GM19452 (cell line): ENCODE data around the gene CD33.
"Not testable (repeated sequence)": the region's sequence is repeated elsewhere in the genome, so short reads cannot be mapped to it uniquely, and the experiment has no call there.

ENCODE experiments used
- ATAC-seq: cut with Tn5 transposase; IDR thresholded peaks from one replicate; pipeline ENCODE4 v1.9.1; 2021; ENCODE audit not compliant: unreplicated experiment

CD33 gene

DNA sequence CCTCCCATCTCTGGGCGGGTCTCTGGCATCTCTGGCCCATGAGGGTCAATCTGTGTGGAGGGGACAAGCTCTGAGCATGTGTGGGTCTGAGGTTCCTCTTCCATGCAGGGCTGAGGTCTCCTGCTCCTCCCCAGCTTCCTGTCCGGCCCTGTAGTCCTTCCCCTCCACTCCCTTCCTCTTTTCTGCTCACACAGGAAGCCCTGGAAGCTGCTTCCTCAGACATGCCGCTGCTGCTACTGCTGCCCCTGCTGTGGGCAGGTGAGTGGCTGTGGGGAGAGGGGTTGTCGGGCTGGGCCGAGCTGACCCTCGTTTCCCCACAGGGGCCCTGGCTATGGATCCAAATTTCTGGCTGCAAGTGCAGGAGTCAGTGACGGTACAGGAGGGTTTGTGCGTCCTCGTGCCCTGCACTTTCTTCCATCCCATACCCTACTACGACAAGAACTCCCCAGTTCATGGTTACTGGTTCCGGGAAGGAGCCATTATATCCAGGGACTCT lies at the start of gene CD33:
TSS of gene CD33 (plus strand) at position 183 of the 496 bp plus-strand sequence. CDS start at position 222, 39 bp downstream.
- not testable (repeated sequence) for ATAC-seq

DNA sequence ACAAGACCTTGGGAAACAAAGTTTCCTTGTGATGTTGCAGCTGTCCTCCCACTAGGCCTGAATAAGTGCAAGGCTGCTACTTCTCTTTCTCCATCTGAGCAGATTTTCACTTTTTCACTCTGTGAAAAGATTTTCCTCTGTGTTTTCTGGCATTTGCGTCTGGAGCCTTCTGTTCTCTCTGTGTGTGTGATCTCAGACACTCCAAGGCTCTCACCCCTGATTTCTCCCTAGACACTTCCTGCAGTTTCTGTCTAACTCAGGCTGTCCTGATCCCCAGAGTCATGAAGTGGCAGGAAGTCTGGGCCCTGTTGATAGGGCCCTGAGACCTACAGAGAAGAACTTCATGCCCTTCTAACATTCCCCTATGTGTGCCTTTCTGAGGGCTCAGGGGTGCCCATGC lies 45.6 kb upstream of the CD33 start:
- no peak for ATAC-seq

DNA sequence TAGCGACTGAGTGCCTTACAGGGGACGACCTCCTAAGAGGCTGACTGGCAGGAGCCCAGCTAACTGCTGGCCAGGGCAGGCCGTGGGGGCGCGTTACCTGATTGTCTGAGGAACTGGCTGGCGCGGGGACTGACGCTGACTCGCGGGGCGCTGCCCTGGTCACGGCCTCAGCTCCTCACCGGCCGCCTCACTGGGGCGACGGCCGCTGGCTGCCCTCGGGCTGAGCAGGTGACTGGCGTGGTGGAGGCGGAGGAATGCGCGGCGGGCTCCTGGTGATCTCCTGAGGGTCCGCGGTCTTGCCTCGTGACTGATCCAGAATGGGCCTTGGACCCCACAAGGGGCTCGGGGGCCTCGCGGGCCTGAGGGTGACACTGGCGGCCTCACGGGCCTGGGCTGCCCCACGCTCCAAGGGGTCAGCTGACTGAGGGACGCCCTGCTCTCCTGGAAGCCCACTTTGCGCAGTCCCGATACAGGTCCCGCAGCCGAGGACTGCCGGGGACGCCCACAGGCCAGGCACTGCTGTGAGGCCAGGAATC lies 43.4 kb upstream of the CD33 start:
- no peak for ATAC-seq

DNA sequence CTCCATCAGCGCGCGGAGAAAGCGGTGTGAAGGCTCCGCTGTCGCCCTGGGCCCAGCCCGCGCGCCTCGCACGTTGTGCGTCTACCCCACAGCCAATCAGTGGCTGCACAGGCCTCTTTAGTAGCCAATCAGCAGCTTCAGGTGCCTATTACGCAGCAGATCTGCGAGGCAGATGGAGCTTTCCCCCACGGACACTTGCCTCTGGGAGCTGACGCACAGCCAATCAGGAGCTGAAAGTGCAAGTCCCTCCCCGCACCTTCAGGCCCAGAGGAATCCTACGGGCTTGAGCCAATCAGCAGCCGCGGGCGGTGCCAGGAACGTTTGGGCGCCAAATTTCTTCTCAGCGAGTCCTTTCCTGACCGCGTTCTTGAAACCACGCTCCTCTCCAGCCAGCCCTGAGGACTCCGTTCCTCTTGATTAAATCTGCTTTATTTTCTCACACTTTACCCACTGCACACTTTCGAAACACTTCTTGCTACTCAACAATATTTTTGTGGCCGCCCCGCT lies 42.9 kb upstream of the CD33 start:
- no peak for ATAC-seq

DNA sequence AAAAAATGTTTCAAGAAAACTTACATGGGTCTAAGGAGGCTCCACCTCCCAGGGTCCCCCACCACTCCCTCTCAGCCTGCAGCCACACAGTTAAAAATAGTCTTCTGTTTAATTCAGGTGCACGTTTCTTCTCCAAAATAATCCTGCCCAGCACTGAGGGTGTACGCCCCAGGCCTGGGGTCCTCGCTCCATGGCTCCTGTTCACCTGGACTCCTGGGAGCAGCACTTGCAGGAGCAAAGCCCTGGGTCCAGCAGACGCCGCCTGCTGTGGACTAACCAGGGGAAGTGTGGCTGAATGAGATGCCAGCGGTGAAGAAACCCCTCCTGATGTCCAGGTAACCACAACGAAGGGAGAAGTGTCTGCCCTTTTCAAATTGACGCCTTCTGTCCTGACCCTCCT lies 41.3 kb upstream of the CD33 start:
- no peak for ATAC-seq

DNA sequence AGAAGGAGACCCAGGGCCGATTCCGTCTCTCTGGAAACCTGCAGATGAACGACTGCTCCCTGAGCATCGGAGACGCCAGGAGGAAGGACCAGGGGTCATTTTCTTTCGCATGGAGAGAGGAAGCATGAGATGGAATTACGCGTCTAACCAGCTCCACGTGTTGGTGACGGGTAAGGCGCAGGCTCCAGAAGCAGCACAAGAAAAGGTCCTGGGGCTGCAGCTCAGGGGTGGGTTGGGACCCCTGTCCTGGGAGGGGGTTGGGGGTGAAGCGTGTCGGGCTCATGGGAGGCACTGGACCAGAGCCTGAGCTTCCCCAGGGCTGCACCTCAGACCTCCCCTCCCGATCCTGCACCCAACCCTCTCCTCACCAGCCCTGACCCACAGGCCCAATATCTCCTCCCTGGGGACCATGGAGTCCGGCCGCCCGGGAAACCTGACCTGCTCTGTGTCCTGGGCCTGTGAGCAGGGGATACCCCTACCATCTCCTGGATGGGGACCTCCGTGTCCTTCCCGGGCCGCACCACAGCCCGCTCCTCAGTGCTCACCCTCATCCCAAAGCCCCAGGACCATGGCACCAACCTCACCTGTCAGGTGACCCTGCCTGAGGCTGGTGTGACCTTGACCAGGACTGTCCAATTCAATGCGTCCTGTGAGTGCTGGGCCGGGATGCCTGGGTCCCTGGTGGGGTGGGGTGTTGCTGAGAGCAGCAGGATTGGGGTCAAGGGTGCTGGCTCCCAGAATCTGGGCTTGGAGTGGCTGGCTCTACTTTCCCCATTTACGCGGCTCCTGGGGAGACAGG lies 39.6 kb upstream of the CD33 start:
- ATAC-seq = no peak

DNA sequence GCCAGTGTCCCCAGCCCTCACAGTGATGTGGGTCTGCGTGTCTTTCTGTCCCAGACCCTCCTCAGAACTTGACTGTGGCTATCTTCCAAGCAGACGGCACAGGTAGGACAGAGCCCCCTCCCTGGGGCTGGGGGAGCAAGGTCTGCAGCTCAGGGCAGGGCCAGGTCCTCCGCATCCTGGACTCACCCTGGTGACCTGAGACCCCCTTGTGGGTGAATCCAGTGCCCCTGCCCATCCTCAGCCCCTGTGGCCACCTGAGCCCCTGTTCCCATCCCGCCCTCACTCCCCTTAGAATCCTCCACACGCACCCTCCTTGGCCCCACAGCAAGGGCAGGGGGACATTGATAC lies 39.0 kb upstream of the CD33 start:
- ATAC-seq = no peak

DNA sequence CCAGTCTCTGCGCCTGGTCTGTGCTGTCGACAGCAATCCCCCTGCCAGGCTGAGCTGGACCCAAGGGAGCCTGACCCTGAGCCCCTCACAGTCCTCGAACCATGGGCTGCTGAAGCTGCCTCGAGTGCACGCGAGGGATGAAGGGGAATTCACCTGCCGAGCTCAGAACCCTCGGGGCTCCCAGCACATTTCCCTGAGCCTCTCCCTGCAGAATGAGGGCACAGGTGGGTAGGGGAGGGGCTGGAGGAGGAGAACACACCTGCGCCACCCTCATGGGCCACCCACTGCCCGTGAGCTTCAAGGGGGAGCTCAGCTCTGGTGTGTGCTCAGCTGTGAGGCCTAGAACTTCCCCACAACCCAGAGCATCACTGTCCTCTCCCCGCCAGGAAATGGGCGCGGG lies 38.6 kb upstream of the CD33 start:
- no peak for ATAC-seq

DNA sequence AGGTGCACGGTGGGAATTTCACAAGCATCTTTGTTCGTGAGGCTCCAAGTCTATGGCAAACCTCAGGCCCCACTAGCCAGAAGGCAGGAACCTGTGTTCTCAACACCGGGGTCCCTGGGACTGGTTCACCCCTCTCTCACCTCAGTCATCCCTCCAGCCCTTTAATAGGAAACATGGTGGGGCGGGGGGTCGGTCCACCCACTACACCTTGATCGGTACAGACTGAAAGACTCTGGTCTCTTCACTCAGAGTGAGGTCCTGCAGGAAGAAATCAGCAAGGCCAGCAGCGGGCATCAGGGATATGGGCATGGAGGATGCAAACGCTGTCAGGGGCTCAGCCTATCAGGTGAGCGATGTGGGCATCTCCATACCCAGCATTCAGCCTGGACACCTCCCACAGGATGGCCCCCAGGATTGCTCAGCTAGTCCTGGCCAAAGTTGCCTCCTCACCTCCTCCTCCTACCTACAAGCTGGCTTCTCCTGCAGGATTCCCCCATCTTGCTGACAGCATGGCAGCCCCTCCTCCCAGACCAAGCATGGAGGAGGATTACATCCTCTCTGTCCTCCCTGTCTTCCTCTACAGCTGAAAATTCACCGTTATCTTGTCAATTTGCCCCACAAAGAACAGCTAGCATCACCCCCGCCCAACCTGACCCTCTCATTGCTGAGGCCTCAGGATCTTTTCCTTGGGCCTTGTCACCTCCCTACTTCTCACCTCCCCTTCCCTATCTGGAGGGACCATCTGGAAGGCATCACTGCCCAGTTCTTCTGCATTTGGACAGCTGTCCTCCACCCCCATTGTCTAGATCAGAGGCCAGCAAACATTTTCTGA lies 37.3 kb upstream of the CD33 start:
- no peak for ATAC-seq

DNA sequence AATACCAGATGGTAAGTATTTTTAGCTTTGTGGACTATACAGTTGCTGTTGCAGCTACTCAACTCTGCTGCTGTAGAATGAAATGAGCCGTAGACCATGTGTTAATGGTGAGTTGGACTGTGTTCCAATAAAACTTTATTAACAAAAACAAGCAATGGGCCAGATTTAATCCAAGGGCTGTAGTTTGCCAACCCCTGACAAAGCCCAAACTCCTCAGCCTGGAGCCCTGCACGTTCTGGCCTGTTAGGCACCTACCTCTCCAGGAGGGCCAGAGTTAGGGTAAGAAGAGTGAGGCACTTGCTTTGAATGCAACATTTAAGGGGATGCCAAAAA lies 36.7 kb upstream of the CD33 start:
- ATAC-seq = no peak

DNA sequence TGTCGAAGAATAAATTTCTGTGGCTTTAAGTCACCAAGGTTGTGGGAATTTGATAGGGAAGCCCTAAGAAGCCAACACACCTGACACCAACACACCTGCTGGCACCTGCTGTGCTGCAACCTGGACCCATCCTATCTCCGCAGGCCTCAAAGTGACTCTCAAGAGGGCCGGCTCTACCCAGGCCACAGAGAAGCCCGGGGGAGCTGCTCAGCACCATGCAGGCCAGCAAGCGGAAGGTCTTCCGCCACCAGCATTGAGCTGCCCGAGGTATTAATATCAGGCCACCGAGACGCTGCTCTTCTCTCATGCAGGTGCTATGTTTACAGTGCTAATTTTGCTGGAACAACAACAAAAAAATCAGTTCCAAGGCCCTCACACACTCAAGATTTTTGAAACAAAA lies 32.2 kb upstream of the CD33 start:
- ATAC-seq = no peak

DNA sequence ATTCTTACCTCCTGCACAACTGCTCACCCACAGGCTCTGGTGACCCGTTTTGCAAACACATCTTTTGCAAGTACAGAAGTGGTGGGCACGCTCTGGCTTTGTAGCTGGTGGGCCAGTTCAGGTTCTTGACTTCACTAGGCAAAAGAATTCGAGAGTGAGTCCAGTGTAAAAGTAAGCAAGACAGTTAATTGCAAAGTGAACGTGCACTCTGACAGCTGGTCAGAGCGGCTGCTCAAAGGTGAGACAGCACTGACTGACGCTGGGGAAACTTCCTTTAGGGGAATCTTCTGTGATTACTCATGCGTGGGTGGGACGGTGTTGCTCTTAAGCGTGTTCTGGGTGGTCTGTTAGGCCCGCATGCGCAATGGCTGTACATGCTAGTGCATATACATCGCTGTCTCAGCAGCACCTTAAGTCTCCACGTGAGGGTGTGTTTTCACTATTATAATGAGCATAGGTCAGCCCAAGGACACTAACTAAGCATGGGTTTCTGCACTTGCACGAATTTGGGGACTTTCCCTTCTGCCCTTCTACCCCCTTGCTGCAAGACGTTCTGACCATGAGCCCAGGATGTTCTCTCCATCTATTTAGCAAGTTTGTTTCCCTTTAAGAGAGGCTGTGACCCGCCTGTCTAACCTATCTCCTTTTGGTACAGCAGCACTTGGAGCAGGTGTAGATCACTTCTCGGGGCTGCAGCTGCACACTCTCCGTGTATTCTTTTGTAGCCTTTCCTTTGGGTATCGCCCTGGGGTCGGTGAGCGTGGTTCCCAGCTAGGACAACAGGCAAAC lies 30.2 kb upstream of the CD33 start:
- no peak for ATAC-seq

DNA sequence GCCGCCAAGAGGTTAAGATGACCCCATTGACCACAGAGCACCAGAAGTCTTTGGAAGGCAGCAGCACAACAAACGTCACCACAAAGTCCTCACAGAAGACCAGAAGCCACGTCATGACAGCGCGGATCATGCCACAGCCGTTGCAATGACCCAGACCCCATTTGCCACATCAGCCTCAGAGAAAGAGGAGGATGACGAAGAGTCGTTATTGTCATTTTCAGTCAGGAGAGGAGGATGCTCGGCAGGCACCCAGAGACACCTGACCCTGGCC lies 29.6 kb upstream of the CD33 start:
- no peak for ATAC-seq

DNA sequence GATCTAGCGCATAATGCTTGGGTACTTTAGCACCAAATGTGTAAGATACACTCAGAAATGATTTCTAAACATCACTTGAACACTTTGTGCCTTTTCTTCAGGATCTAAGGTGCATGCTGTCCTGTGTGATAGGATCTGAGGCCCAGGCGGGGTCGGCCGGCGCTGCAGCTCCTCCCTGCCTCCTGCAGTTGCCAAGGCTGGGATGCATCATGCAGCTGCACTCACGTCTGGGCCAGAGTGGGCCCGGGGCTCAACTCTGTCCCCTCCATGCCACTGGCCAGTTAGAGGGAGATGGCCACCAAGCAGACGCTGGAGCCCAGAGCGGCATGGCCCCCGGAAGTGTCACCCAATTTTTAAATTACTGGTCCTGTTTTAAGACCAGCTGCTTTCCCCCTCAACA lies 29.3 kb upstream of the CD33 start:
- ATAC-seq = no peak

DNA sequence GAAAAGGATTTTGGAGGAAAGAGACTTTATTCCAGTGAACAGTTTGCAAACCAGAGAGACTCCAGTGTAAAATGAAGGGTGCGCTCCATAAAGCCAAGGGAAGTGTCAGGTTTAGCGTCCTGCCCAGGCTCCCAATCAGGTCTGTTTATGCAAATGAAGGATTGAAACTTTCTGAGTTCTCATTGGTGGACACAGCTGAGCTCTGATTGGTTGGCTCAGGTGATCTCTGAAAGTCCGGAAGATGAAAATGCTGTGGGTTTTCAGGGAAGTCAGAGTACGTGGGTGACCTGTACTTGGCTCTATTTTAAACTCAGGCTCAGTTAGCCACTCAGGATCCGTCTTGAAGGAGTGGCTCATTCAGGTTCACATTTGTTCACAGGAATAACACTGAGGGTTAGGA lies 28.7 kb upstream of the CD33 start:
- ATAC-seq = no peak

DNA sequence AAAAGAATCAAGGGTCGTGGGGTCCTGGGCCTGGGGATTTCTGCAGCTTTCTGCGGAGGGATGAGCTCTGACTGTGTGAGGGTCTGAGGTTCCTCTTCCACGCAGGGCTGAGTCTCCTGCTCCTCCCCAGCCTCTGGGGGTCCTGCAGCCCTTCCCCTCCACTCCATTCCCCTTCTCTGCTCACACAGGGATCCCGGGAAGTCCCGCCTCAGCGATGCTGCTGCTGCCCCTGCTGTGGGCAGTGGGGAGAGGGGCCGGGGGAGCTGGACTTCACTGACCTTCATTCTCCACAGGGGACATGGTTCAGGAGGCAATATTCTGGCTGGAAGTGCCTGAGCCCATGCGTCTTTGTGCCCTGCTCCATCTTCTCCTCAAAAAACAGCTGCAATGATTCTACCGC lies 26.2 kb upstream of the CD33 start:
- ATAC-seq = no peak

DNA sequence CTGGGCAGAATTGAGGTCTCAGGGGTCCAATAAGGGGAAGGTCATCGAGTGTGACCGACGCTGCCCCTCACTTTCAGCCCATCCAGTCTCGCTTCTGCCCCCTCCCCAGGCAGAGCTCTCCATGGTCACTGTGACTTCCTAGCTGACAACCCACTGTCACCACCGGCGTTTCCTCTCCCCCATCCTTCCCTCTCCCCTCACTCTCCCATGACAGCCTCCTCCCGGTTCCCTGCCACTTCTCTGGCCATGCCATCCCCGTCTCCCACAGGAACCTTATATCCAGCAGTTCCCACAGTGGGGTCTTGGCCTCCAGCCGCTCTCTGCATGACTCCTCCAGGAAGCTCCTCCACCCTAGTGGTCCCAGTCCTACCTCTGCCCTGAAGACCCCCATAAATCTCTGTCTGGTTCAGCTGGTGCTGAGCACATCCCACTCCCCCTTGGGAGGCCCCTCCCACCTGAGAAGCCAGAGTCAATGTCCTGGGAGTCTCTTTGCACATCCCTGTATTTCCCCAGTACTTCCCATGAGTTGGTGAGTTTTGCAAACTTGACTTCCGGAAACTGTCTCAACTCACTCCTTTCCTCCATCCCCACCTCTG lies 24.7 kb upstream of the CD33 start:
- ATAC-seq = no peak

DNA sequence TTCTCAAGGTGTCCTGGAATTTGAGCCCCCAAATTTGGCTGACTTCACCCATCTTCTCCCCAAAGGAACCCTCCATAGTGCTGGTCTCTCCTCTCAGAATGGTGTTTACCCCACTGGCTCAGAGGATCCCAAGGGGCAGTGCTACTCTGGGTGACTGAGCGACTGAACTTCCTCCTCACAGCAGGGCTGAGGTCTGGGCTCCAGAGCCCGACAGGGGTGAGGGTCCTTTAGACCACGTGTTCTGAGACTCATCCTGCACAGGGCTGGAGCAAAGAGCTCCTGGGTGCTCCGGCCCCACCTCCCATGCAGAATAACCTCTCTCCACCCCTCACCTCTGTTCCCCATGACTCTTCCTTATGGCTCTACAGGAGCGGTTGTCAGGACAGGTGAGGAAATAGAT lies 23.2 kb upstream of the CD33 start:
- no peak for ATAC-seq

DNA sequence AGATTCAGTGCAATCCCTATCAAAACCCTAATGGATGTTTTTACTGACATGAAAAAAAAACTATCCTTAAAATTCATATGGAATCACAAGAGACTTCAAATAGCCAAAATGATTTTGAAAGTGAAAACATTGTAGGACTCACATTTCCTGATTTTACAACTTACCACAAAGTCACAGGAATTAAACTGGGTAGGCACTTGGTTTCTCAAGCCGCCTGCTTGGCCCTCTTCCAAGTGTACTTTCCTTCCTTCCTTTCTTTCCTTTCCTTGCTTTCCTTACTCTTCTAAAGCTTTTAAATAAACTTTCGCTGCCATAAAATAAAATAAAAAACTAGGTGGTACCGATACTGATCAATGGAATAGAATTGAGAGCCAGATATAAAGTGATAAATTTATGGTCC lies 21.0 kb upstream of the CD33 start:
- no peak for ATAC-seq

DNA sequence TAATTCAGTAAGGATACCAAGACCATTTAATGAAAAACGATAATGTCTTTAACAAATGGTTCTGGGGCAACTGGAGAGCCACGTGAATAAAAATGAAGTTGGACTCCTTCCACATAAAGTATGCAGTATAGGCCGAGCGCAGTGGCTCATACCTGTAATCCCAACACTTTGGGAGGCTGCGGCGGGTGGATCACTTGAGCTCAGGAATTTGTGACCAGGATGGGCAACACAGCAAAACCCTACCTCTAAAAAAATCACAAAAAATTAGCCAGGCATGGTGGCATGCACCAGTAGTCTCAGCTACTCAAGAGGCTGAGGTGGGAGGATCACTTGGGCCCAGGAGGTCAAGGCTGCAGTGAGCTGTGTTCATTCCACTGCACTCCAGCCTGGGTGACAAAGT lies 20.6 kb upstream of the CD33 start:
- no peak for ATAC-seq

DNA sequence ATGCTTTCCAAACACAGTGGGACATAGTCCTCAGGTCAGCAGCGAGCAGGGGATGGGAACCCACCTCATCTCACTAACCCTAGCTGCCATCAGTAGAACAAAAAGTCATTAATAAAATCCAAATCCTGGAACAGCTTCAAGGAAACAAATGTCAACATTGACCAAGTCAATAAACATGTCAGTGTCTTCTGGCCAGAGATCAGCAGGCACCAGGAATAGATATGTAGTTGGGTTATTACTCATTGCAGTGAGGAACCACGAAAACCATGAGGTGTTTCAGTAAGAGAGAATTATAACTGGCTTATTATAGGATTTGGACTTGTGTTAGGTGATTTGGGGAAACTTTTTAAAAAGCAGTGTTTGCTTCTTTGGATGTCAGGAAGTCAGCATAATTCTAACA lies 17.1 kb upstream of the CD33 start:
- no peak for ATAC-seq
